Loucy (cell line): Measurements from ENCODE around the gene IGSF22.

Experiments
- H2AFZ ChIP-seq: fragments of 200-600 bp; sonication (generic); 2 replicates; pipeline ENCODE4 v1.6.0; 2016; ENCODE audit warnings: antibody characterized with exemption, mild to moderate bottlenecking, low read length, moderate library complexity
- H3F3A ChIP-seq: fragments of 200-600 bp; 2 replicates; pipeline ENCODE4 v1.6.0; 2016; ENCODE audit warnings: antibody characterized with exemption, low read depth, mild to moderate bottlenecking
- H3K27me3 ChIP-seq: fragments of 200-600 bp; sonication (generic); 2 replicates; pipeline ENCODE4 v1.6.1; 2014; ENCODE audit warnings: low read length, mild to moderate bottlenecking; ENCODE audit not compliant: insufficient read depth, poor library complexity, severe bottlenecking
- H3K36me3 ChIP-seq: fragments of 200-600 bp; sonication (generic); 2 replicates; pipeline ENCODE4 v1.6.1; 2016; ENCODE audit warnings: low read length; ENCODE audit not compliant: insufficient read depth
- H3K4me1 ChIP-seq: fragments of 200-600 bp; sonication (generic); 2 replicates; pipeline ENCODE4 v1.5.1; 2014; ENCODE audit warnings: low read length, mild to moderate bottlenecking; ENCODE audit not compliant: insufficient read depth, poor library complexity, severe bottlenecking
- H3K4me2 ChIP-seq: fragments of 200-600 bp; sonication (generic); 2 replicates; pipeline ENCODE4 v1.6.0; 2014; ENCODE audit warnings: antibody characterized with exemption, low read length, low read depth, mild to moderate bottlenecking; ENCODE audit not compliant: poor library complexity, severe bottlenecking
- H3K4me3 ChIP-seq: fragments of 200-600 bp; sonication (generic); 2 replicates; pipeline ENCODE4 v1.5.1; 2014; ENCODE audit warnings: low read length, mild to moderate bottlenecking, mixed read lengths; ENCODE audit not compliant: poor library complexity, severe bottlenecking
- H3K79me2 ChIP-seq: fragments of 200-600 bp; sonication (generic); 2 replicates; pipeline ENCODE4 v1.6.1; 2014; ENCODE audit warnings: low read length; ENCODE audit not compliant: insufficient read depth
- H3K9ac ChIP-seq: fragments of 200-600 bp; sonication (generic); 2 replicates; pipeline ENCODE4 v1.6.0; 2014; ENCODE audit warnings: mild to moderate bottlenecking, low read depth, low read length, moderate library complexity; ENCODE audit not compliant: poor library complexity, severe bottlenecking
- H3K9me2 ChIP-seq: fragments of 200-600 bp; sonication (generic); replicated peaks from 2 replicates; pipeline ENCODE4 v1.6.1; 2016; ENCODE audit warnings: low read depth, low read length, mixed read lengths
- H3K9me3 ChIP-seq: fragments of 200-600 bp; sonication (generic); 2 replicates; pipeline ENCODE4 v1.6.1; 2014; ENCODE audit warnings: mild to moderate bottlenecking, antibody characterized with exemption, low read length, low read depth; ENCODE audit not compliant: insufficient read depth
- H4K20me1 ChIP-seq: fragments of 200-600 bp; sonication (generic); 2 replicates; pipeline ENCODE4 v1.6.0; 2014; ENCODE audit warnings: antibody characterized with exemption, low read length, mild to moderate bottlenecking; ENCODE audit not compliant: insufficient read depth, poor library complexity, severe bottlenecking
- CTCF ChIP-seq: fragments of 200-600 bp; sonication (generic); conservative IDR thresholded peaks from 2 replicates; pipeline ENCODE4 v1.5.1; 2014; ENCODE audit warnings: mild to moderate bottlenecking, antibody characterized with exemption, low read length
- EZH2phosphoT487 ChIP-seq: fragments of 200-600 bp; IDR thresholded peaks from 2 replicates; pipeline ENCODE4 v1.6.1; 2018; ENCODE audit warnings: antibody characterized with exemption, mild to moderate bottlenecking, moderate library complexity, borderline replicate concordance

IGSF22 gene

GRCh38 chr11:18756889-18757288 lies 30.9 kb upstream of the IGSF22 start:
- Histone ChIP-seq H3K79me2 (no peaks in the 10 kb centered on the region), H3F3A (no peaks in the 10 kb centered on the region), H3K4me3 (no peak overlapping the region), H3K4me1 (no peaks in the 10 kb centered on the region), H2AFZ (no peak overlapping the region), H4K20me1 (no peaks in the 10 kb centered on the region), H3K9me2 (no peaks in the 10 kb centered on the region), H3K4me2 (no peak overlapping the region), H3K36me3 (no peaks in the 10 kb centered on the region), H3K9ac (no peak overlapping the region), H3K27me3 (no peaks in the 10 kb centered on the region), H3K9me3 (no peaks in the 10 kb centered on the region)
- no peak for TF ChIP-seq CTCF
- no peak for TF ChIP-seq EZH2phosphoT487

GRCh38 chr11:18754308-18754707 lies 28.3 kb upstream of the IGSF22 start:
- H4K20me1 ChIP-seq: no peaks in the 10 kb centered on the region
- no peaks in the 10 kb centered on the region for H3F3A ChIP-seq
- H3K4me1 ChIP-seq: no peaks in the 10 kb centered on the region
- H3K9me2 ChIP-seq: no peaks in the 10 kb centered on the region
- H3K9me3 ChIP-seq: no peaks in the 10 kb centered on the region
- H3K4me2 ChIP-seq: no peak overlapping the region
- no peaks in the 10 kb centered on the region for H3K27me3 ChIP-seq
- TF ChIP-seq EZH2phosphoT487: no peak
- TF ChIP-seq CTCF: no peak
- H3K79me2 ChIP-seq: no peaks in the 10 kb centered on the region
- no peak overlapping the region for H3K4me3 ChIP-seq
- no peak overlapping the region for H3K9ac ChIP-seq
- no peak overlapping the region for H2AFZ ChIP-seq
- no peaks in the 10 kb centered on the region for H3K36me3 ChIP-seq

GRCh38 chr11:18752502-18752901 lies 26.5 kb upstream of the IGSF22 start:
- Histone ChIP-seq H3K4me2 (no peak overlapping the region), H3K9me3 (no peaks in the 10 kb centered on the region), H3F3A (no peaks in the 10 kb centered on the region), H3K4me1 (no peaks in the 10 kb centered on the region), H3K4me3 (no peak overlapping the region), H4K20me1 (no peaks in the 10 kb centered on the region), H3K9me2 (no peaks in the 10 kb centered on the region), H3K79me2 (no peaks in the 10 kb centered on the region), H2AFZ (no peak overlapping the region), H3K27me3 (no peaks in the 10 kb centered on the region), H3K9ac (no peak overlapping the region), H3K36me3 (no peaks in the 10 kb centered on the region)
- no peak for TF ChIP-seq EZH2phosphoT487
- no peak for TF ChIP-seq CTCF
